HG03097 (cell line): ENCODE measurements around the gene CLASP1.
"Not testable (repeated sequence)": the region's sequence is repeated elsewhere in the genome, so short reads cannot be mapped to it uniquely, and the experiment has no call there.

Experiments used
- ATAC-seq: cut with Tn5 transposase; IDR thresholded peaks from one replicate; pipeline ENCODE4 v1.9.1; 2021; ENCODE audit not compliant: unreplicated experiment, low FRiP score

CLASP1 gene

GRCh38 chr2:121663434-121663833, 14.2 kb upstream of the CLASP1 start:
- ATAC-seq, result no peak

GRCh38 chr2:121662656-121663055, 13.4 kb upstream of the CLASP1 start:
- ATAC-seq, result no peak

GRCh38 chr2:121659933-121660332, 10.7 kb upstream of the CLASP1 start:
- ATAC-seq, result no peak

GRCh38 chr2:121658393-121658792, 9.1 kb upstream of the CLASP1 start:
- ATAC-seq, result not testable (repeated sequence)

GRCh38 chr2:121653035-121653434, 3.8 kb upstream of the CLASP1 start:
- no peak for ATAC-seq

GRCh38 chr2:121650315-121650930, 1.2 kb upstream of the CLASP1 start:
- ATAC-seq, result no peak

DNA sequence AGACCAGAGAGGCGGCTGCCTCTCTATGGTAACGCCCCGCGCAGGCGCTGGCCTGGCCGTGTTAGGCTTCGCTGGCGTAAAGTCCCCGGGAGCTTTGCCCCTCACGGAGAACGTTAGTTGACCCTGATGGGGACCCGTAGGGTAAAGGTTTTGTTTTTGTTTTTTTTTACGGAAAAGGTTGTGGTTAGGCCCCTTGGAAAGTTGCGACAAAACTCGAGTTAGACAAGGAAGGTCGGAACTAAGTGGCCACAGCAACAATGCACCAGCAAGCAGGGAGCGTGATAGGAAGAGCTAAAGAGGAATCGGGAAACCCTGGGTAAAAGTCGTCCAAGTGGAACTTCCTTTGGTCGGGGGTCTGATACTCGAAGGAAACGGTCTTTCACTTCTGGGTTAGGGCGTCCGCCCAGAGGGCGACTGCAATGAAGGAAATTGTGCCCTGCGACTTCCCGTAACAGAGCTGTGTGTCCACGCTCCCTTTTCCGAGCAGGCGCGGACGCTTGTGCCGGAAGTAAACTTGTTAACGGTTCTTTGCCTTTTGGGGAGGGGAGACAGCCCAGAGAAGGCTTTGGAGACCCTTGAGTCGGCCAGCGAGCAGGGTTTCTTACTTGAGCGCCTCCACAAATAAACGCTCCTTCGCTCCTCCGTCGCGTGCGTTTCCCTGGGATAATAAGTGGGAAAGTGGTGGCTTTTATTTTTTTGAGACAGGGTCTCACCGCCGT, 493 bp upstream of the CLASP1 start:
- peak; percentile 89 for ATAC-seq

GRCh38 chr2:121648206-121649148, 785 bp downstream of the CLASP1 start:
- ATAC-seq, result peak; percentile 21

GRCh38 chr2:121647396-121647795, 1.9 kb downstream of the CLASP1 start:
- ATAC-seq, result no peak

GRCh38 chr2:121644715-121645114, 4.5 kb downstream of the CLASP1 start:
- ATAC-seq, result no peak

- ATAC-seq, result no peak
Measured at GRCh38 chr2:121643877-121644276, 5.4 kb downstream of the CLASP1 start.

DNA sequence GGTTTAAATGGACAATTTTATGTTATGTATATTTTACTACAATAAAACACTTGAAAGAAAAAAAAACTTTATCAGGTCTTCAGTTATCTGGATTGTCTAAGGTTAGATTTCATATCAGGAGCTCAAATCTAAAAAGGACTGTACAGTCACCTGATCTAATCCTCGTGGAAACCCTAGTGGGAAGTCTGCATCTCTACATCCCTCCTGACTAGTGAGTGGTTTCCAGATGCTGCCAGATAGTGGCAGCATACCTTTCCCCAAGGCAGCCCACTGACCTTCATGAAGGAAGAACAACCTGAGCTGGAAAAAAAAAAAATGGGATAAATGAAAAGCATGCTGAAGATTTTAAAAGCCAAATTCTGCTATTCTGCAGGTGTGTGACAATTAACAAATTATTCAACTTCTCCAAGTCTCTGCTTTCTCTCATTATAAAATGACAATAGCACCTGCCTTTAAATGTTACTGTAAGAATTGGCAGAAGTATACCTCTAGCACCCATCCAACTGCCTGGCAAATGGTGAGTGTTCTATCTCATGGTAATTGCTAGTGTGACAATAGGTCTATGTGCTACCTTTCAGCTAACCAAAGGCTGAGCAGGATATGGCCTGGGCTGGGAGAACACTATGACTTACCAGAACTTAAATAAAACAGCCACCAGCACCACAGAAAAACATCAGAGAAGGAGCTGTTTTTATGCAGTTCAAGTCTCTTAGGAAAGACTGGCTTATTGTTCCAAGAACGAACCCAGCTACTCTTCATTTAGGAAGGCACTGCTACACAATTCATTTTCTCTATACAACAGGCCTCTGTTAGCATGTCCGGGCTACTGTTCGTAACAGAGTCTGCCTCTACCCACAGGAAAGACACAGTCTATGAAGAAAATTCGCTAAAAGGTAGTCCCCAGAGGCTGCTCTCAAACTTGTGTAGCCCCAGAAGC, 8.6 kb downstream of the CLASP1 start:
- ATAC-seq, result no peak

DNA sequence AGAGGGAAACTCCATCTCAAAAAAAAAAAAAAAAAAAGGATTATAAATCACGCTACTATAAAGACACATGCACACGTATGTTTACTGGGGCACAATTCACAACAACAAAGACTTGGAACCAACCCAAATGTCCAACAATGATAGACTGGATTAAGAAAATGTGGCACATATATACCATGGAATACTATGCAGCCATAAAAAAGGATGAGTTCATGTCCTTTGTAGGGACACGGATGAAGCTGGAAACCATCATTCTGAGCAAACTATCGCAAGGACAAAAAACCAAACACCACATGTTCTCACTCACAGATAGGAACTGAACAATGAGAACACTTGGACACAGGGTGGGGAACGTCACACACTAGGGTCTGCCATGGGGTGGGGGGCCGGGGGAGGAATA, 9.4 kb downstream of the CLASP1 start:
- ATAC-seq, result not testable (repeated sequence)

- no peak for ATAC-seq
Measured at GRCh38 chr2:121638333-121638732, 10.9 kb downstream of the CLASP1 start.

GRCh38 chr2:121635371-121635770, 13.9 kb downstream of the CLASP1 start:
- no peak for ATAC-seq

- no peak for ATAC-seq
Measured at GRCh38 chr2:121634354-121635307, 14.6 kb downstream of the CLASP1 start.

DNA sequence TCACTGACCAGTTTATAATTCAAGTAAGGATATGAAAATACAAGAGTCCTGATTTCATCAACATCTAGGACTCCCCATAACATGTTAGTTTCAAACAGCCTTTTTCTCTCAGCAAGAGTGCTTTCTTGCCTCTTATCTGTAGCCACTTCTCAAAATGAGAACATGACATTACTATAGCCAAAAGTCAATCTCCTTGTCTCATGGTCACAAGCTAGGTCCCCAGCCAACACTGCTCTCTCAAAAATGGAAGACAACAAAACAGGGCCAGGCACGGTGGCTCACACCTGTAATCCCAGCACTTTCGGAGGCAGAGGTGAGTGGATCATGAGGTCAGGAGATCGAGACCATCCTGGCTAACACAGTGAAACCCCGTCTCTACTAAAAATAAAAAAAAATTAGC, 15.8 kb downstream of the CLASP1 start:
- ATAC-seq, result no peak

DNA sequence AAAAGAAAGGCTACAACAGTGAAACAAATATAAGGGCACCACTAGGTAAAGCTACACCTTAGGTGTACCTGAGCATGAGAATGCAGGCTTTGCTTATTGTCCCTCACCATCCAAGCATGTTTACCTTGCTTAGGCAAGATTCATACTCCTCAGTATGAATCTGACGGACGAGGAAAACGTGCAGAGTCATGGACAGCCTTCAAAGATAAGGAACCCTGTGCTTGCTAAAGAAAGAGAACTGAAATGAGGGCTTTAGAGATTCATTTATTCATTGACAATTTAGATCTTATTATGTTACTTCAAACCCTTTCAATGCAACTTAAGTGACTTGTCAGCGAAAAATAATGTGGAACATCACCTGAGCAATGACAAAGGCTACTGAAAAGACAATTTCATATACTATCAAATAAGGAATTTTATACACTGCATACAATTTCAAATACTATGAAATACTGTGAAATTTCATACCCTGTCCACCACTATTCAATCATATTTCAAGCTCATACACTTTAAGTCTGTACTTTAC, 21.7 kb downstream of the CLASP1 start:
- ATAC-seq, result no peak
